ENCODE data around the gene NPAS3.

The NPAS3 gene

DNA sequence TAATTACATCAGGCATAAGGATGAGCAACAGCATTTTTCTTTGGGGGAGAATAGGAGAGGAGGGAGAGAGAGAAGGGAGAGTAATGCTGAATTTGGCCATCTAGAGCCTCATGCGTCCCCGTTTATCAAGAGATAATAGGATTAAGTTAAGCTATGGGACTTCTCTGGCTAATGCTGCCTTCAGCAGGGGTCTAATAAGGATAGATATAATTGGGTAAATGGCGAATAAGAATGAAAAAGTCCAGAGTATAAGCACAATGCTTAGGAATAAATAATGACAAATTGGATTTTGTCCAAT lies 542.2 kb downstream of the NPAS3 start:
- DNase-seq (ENCODE audit: low spot score in 2 of 2) (no peak), ATAC-seq (ENCODE audit: low read depth) (no peak)
- no peaks in the 10 kb centered on the region for H3K4me1 Mint-ChIP-seq
- H3K27me3 Mint-ChIP-seq, result peaks cover 1% of the 10 kb centered on the region
- H3K27ac Mint-ChIP-seq, result no peak overlapping the region
- peaks cover 4% of the 10 kb centered on the region for H3K9me3 Mint-ChIP-seq
- no peaks in the 10 kb centered on the region for H3K36me3 Mint-ChIP-seq
- H3K4me3 Mint-ChIP-seq, result no peak overlapping the region

DNA sequence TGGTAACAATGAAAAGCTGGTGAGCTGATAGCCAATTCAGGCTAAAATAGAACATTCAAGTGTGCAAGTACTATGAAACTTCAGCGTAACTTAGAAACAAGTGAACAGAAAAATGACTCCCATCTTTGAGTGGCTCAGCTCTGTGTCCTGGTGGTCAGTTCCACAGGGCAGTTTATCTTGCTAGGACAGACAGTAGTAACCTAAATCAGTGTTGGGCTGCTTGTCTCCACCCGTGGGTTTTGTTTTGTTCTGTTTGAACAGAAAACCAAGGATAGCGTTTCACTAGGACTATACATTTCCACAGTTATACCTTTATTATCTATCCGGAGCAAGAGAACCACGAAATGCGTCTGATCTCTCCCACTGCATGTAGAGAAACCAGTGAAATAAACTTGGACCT lies 544.4 kb downstream of the NPAS3 start:
- Mint-ChIP-seq H3K27ac (no peak overlapping the region), H3K4me3 (no peak overlapping the region), H3K27me3 (peaks cover 1% of the 10 kb centered on the region), H3K36me3 (no peaks in the 10 kb centered on the region), H3K9me3 (peaks cover 4% of the 10 kb centered on the region), H3K4me1 (no peaks in the 10 kb centered on the region)
- ATAC-seq (ENCODE audit: low read depth), result no peak
- no peak for DNase-seq (ENCODE audit: low spot score in 2 of 2)

DNA sequence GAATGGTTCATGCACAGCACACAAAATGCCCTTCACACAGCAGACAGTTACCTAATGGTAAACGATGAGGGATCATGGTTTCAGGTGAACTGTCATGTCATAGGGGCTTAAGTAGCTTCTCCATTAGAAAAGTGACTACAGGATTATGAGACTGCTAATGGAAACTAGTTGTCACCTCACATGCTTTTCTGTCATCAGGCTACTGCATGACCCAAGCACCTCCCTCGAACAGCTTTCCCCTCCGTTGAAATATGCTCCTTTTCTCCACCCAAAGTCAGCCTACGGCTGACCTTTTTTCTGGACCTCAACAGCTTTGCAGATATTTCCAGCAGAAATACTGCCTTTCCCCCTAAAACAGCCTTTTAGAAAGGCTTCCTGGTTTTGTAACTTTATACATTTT lies 544.9 kb downstream of the NPAS3 start:
- Mint-ChIP-seq H3K36me3 (no peaks in the 10 kb centered on the region), H3K4me1 (no peaks in the 10 kb centered on the region), H3K27me3 (peaks cover 1% of the 10 kb centered on the region), H3K9me3 (peaks cover 4% of the 10 kb centered on the region), H3K4me3 (no peak overlapping the region), H3K27ac (no peak overlapping the region)
- ATAC-seq (ENCODE audit: low read depth), result no peak
- DNase-seq (ENCODE audit: low spot score in 2 of 2), result no peak

DNA sequence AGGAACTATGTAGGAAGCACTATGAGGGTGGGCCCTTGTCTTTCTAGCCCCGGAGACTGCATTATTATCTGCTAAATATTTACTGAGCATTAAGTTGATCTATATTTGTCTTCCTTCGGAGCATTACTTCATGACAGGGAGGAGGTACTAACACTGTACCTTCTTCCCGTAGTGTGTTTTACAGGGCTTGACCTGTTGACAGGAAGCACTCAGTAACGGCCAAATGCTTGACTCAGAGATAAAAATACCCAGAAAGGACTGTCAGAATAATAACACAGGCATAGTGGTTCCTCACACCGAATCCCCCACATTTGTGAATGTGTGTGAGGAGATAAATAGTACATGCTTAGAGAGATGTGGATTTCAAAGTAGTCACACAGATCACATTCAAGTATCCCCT lies 545.6 kb downstream of the NPAS3 start:
- Mint-ChIP-seq H3K36me3 (no peaks in the 10 kb centered on the region), H3K9me3 (peaks cover 4% of the 10 kb centered on the region), H3K4me1 (no peaks in the 10 kb centered on the region), H3K27ac (no peak overlapping the region), H3K4me3 (no peak overlapping the region), H3K27me3 (peaks cover 1% of the 10 kb centered on the region)
- no peak for ATAC-seq (ENCODE audit: low read depth)
- no peak for DNase-seq (ENCODE audit: low spot score in 2 of 2)

DNA sequence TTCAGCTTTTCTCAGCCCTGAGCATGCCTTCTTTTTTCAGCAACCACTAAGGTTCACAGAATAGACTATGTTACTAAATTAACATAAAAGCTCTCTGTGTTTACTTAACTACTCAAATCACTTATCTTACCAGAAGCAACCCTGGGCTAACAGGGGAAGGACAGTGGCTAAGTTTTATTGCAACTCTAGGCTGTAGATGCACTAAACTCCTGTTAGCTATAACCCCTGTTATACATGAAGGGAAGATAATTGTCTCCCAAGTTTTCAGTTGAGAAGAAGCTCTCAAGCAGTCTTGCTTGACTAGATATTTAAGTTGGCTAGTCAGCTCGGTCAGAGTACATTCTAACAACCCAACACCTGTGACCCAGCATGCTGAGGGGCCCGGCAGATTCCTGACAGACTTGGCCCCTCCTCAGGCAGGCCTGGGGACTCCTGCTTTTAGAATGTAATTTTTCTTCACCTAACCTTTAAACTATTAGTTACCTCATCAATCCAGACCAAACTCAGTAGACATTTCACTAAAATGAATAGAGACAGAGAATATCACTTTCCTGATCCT lies 547.7 kb downstream of the NPAS3 start:
- H3K4me3 Mint-ChIP-seq, result no peak overlapping the region
- H3K27me3 Mint-ChIP-seq, result peaks cover 1% of the 10 kb centered on the region
- H3K27ac Mint-ChIP-seq, result no peak overlapping the region
- H3K9me3 Mint-ChIP-seq, result no peaks in the 10 kb centered on the region
- H3K4me1 Mint-ChIP-seq, result no peaks in the 10 kb centered on the region
- H3K36me3 Mint-ChIP-seq, result no peaks in the 10 kb centered on the region
- ATAC-seq (ENCODE audit: low read depth) (no peak), DNase-seq (ENCODE audit: low spot score in 2 of 2) (no peak)

DNA sequence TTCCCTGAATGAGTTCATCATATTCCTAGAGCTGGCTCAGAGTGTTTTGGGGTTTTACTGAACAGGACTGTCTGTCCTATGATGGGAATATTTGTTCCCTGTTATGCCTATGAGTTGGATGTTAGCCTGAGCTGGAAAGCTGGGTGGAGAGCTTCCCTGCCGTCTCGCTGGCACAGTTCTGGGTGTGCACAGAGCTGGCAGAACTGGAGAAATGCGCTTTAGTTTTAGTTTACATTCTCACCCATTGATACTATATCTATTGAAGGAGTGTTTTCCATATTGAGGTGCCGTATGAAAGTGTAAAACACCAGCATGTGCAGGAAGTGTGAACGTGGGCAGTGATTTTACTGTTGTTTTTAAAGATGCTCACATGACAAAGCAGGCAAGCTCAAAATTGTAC lies 549.9 kb downstream of the NPAS3 start:
- DNase-seq (ENCODE audit: low spot score in 2 of 2), result no peak
- peaks cover 1% of the 10 kb centered on the region for H3K27me3 Mint-ChIP-seq
- H3K36me3 Mint-ChIP-seq, result no peaks in the 10 kb centered on the region
- H3K4me1 Mint-ChIP-seq, result no peaks in the 10 kb centered on the region
- H3K27ac Mint-ChIP-seq, result no peak overlapping the region
- ATAC-seq (ENCODE audit: low read depth), result no peak
- H3K4me3 Mint-ChIP-seq, result no peak overlapping the region
- H3K9me3 Mint-ChIP-seq, result peaks cover 1% of the 10 kb centered on the region

DNA sequence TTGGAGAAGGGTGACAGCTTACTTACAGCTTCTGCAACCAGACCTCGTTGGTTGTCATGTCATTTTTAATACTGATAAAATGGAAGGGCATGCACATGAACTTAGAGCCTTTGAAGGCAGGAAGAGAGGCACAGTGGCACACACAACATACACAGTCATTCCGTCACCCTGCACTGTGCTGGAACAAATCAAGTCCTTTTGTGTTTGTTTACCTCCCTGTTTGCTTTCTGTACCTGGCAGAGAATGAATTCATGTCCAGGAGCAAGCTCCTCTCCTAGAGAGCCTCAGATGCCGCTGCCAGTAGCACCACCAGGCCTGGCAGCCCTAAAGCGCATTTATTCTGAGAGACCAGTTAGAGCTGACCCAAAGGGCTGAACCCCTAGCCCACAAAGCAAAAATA lies 551.9 kb downstream of the NPAS3 start:
- H3K27me3 Mint-ChIP-seq, result no peaks in the 10 kb centered on the region
- DNase-seq (ENCODE audit: low spot score in 2 of 2) (no peak), ATAC-seq (ENCODE audit: low read depth) (no peak)
- H3K9me3 Mint-ChIP-seq, result peaks cover 5% of the 10 kb centered on the region
- H3K4me1 Mint-ChIP-seq, result no peaks in the 10 kb centered on the region
- H3K36me3 Mint-ChIP-seq, result no peaks in the 10 kb centered on the region
- no peak overlapping the region for H3K27ac Mint-ChIP-seq
- H3K4me3 Mint-ChIP-seq, result no peak overlapping the region

DNA sequence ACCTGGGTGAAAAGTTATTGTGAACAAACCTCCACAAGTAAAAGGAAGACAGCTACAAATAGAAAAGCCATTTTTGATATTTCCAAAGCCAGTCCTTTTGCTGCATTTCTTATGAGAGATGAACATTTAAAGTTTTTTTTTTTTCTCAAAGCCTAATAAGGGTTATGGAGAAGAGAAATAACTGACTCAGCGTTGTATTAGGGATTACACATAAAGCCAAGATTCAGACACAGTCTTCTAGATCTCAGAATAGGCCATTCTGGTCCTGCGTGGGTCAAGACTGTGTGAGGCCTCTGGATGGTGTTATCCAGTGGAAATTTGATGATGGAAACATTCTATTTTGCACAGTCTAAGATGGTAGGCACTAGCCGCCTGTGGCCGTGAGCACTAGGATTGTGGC lies 552.4 kb downstream of the NPAS3 start:
- Mint-ChIP-seq H3K27ac (no peak overlapping the region), H3K36me3 (no peaks in the 10 kb centered on the region), H3K27me3 (no peaks in the 10 kb centered on the region), H3K4me3 (no peak overlapping the region), H3K4me1 (no peaks in the 10 kb centered on the region), H3K9me3 (peaks cover 5% of the 10 kb centered on the region)
- ATAC-seq (ENCODE audit: low read depth) (no peak), DNase-seq (ENCODE audit: low spot score in 2 of 2) (no peak)

DNA sequence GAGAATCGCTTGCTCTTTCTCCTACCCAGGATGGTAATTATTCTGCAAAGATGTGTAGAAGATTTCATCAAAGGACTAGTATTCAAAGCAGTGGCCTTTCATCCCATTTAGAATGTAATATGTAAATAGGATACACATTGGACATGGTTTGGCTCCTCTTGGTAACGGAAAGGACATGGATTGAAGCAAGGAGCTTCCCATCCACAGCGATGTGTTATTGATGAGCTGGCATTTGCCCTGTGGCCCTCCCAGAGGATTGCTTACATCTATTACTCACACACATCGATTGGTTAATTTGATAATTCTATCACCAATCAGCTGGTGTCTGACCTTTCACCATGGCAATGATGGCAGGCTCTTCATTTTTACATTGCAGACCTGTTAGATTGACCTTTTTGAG lies 553.8 kb downstream of the NPAS3 start:
- no peak overlapping the region for H3K4me3 Mint-ChIP-seq
- H3K27me3 Mint-ChIP-seq, result no peaks in the 10 kb centered on the region
- H3K9me3 Mint-ChIP-seq, result peaks cover 12% of the 10 kb centered on the region
- no peak for DNase-seq (ENCODE audit: low spot score in 2 of 2)
- H3K4me1 Mint-ChIP-seq, result no peaks in the 10 kb centered on the region
- no peaks in the 10 kb centered on the region for H3K36me3 Mint-ChIP-seq
- ATAC-seq (ENCODE audit: low read depth), result no peak
- H3K27ac Mint-ChIP-seq, result no peak overlapping the region

DNA sequence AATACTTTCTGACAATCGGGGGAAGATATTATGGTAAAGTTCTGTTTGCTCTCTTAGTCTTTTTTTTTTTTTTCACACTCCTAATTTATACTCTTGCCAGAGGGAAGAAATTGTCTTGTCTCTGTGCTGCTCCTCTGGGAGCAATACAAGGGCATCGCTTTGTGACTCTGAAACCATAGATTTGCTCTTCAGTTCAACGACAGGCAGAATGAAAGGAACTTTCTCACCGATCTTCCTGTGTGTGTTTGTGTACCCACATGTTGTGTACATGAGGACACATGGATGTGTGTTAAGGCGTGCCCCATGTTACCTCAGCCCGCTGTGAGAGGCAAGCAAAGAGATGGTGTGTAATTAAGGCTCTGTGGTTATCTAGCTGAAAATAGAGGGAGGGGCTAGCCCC lies 554.6 kb downstream of the NPAS3 start:
- no peaks in the 10 kb centered on the region for H3K36me3 Mint-ChIP-seq
- no peak overlapping the region for H3K4me3 Mint-ChIP-seq
- H3K27me3 Mint-ChIP-seq, result no peaks in the 10 kb centered on the region
- no peaks in the 10 kb centered on the region for H3K4me1 Mint-ChIP-seq
- no peak overlapping the region for H3K27ac Mint-ChIP-seq
- H3K9me3 Mint-ChIP-seq, result peaks cover 12% of the 10 kb centered on the region
- no peak for ATAC-seq (ENCODE audit: low read depth)
- DNase-seq (ENCODE audit: low spot score in 2 of 2), result no peak

DNA sequence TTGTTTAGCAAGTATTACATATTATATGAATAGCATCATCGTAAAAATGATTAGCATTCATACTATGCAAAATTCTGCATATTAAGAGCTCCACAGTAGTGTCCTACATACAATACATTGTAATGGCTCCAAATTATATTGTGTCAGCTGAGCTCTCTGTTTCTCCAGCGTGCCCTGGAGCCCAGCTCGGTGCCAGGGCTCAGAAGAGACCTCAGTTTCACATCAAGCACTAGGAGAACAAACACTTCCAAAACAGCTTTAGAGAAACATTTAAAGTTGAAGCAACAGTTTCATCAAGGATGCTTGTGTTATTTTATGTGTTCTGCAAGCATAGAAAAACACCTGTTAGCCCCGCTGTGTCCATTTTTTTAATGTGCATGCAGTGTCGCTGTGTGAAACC lies 555.3 kb downstream of the NPAS3 start:
- Mint-ChIP-seq H3K27ac (no peak overlapping the region), H3K4me1 (no peaks in the 10 kb centered on the region), H3K4me3 (no peak overlapping the region), H3K9me3 (peaks cover 13% of the 10 kb centered on the region), H3K27me3 (no peaks in the 10 kb centered on the region), H3K36me3 (no peaks in the 10 kb centered on the region)
- ATAC-seq (ENCODE audit: low read depth), result no peak
- DNase-seq (ENCODE audit: low spot score in 2 of 2), result no peak

DNA sequence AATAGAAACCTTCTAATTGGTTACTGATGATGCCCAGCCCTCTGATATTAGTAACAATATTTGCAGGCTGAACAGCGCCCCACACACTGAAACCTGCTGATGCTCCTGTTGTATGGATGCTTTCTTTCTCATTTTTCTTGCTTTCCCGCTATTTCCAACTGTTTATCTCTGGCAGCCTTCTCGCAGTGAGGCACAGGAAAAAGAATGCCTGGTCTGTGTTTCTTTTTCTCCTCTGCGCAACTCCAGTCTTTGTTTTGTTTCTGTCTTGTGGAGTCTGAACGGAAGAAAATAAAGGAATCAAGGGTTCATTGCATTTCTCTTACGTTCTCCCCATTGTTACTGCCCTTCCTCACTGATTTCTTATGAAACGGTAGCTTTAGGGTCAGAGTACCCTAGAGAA lies 561.0 kb downstream of the NPAS3 start:
- H3K27me3 Mint-ChIP-seq, result no peaks in the 10 kb centered on the region
- no peak overlapping the region for H3K27ac Mint-ChIP-seq

DNA sequence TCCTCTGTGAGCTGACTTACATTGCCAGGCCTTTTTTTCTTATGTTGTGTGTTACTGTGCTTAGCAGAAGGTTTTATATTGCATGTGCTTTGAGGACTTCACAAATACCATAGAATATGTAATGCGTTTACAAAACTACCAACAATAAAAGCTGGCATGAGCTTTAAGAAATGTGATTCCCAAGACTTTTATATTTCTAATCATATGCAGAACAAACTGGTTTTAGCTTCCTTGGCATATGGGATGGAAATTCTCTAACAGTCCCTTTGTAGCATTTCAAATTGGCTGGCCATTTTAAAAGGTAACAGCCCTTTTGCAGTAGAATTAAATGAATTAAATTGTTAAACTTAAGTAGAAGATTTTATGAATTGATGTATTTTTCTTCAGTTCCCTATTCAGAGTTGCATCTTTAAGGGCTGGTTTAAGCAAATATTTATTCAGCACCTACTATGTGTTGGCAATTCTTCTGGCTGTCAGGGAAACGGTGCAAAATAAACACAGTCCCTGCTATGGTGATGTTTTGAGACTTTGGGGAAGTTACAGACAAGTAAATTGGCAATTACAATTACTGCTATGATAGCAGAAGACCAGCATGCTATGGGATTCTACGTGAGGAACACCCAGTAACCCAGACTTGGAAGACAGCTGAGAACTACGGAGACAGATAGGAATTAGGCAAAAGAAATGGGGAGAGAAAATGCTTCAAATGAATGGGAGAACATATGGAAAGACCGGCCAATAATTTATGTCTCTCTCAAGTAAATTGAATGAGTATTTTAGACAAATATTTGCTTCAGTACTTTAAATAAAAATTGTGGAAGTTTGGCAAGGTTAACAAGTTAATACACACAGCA lies 565.8 kb downstream of the NPAS3 start:
- ATAC-seq (ENCODE audit: low read depth), result no peak
- no peak overlapping the region for H3K27ac Mint-ChIP-seq
- no peak overlapping the region for H3K4me3 Mint-ChIP-seq
- H3K9me3 Mint-ChIP-seq, result peaks cover 17% of the 10 kb centered on the region
- no peak for DNase-seq (ENCODE audit: low spot score in 2 of 2)
- H3K36me3 Mint-ChIP-seq, result no peaks in the 10 kb centered on the region
- H3K4me1 Mint-ChIP-seq, result no peaks in the 10 kb centered on the region
- H3K27me3 Mint-ChIP-seq, result no peaks in the 10 kb centered on the region

More for the DNA sequence above, 561.0 kb downstream of the NPAS3 start:
- ATAC-seq (ENCODE audit: low read depth) (no peak), DNase-seq (ENCODE audit: low spot score in 2 of 2) (no peak)
- Mint-ChIP-seq H3K36me3 (no peaks in the 10 kb centered on the region), H3K4me3 (no peak overlapping the region), H3K9me3 (peaks cover 20% of the 10 kb centered on the region), H3K4me1 (no peaks in the 10 kb centered on the region)

DNA sequence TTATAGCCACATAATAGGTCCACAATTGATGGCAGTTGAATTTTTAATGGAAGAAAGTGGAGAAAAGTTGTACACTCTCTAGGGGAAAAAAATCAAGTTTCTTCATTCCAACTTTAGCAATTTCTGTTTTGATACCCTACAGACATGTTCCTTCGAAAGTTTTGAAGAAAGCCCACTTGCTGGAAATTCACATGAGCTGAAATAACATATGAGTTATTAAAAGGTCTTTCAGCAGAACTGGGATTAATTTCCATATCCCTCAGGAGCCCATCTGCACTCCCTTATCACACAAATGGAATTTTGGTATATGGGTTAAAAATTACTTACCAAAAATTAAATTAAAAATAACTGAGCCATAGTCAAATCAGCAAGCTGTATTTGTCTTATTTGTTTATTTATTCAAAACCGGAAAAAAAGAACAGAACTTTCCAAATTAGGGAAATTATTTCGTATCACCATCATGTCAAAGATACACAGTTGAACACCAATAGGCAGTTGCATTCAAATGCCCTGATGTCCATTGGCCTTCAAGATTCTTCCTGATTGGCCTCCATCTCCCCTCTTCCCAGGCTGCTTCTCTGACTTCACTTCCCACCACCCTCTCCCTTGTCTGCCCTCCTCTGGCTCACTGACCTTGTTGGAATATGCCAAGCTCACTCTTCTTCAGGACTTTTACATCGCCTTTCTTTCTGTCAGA lies 566.7 kb downstream of the NPAS3 start:
- no peaks in the 10 kb centered on the region for H3K4me1 Mint-ChIP-seq
- H3K27me3 Mint-ChIP-seq, result no peaks in the 10 kb centered on the region
- no peak overlapping the region for H3K27ac Mint-ChIP-seq
- H3K36me3 Mint-ChIP-seq, result no peaks in the 10 kb centered on the region
- no peak for ATAC-seq (ENCODE audit: low read depth)
- DNase-seq (ENCODE audit: low spot score in 2 of 2), result no peak
- H3K9me3 Mint-ChIP-seq, result peaks cover 16% of the 10 kb centered on the region
- H3K4me3 Mint-ChIP-seq, result no peak overlapping the region

DNA sequence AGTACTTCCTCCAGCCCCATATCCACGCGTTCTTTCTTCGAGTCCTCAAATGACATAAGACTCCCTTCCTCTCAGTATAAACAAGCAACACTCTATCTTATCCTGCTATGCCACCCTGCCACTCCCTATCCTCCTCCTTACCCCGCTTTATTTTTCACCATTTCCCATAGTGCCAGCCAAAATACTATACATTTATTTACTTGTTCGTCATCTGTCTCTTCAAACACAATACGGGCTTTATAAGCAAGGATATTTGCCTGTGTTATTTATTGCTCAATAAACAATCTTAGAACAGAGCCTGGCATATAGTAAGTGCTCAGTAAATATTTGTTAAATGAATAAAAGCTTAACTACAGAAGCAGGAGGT lies 567.3 kb downstream of the NPAS3 start:
- Mint-ChIP-seq H3K4me1 (no peaks in the 10 kb centered on the region), H3K27me3 (no peaks in the 10 kb centered on the region), H3K36me3 (no peaks in the 10 kb centered on the region), H3K9me3 (peaks cover 16% of the 10 kb centered on the region), H3K4me3 (no peak overlapping the region), H3K27ac (no peak overlapping the region)
- DNase-seq (ENCODE audit: low spot score in 2 of 2) (no peak), ATAC-seq (ENCODE audit: low read depth) (no peak)

All from memory B cell (primary cell).